ENCODE data around the gene CKM. TPM values are rescaled to one million over a fixed set of nuclear protein-coding genes. Genes with fewer than 3 reads are reported as not detected.

The CKM gene
- total and polyA plus RNA-seq, 2 experiments from 2014 or later: 1.0 to 1.3 TPM

DNA sequence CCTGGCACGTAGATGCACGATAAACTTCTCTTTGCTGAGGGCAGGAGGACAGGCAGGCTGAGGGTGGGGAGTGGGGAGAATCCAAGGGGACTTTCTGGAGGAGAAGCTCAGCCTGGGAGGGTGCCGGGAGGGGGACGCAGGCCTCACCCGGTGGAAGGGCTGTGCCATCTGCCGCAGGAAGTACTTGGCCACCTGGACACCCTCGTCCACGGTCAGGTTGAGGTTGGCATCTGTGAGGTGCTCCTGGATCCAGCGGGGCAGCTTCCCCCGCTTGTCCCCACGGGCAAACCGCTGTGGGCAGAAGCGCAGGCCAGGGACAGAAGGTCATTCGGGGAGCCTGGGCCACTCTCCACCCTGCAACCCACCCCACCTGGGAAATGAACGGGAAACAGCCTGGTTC lies 29.4 kb upstream of the CKM start:
- Histone ChIP-seq H3K9me3 (ENCODE audit: low read depth) (no peaks in the 10 kb centered on the region), H3K36me3 (replicated peaks; ENCODE audit: insufficient read depth, low read depth) (no peaks in the 10 kb centered on the region)
- 93% methylated on average over 11 of the region's 15 CpGs for WGBS (ENCODE audit: low lambda C conversion rate, missing lambda C conversion rate)

DNA sequence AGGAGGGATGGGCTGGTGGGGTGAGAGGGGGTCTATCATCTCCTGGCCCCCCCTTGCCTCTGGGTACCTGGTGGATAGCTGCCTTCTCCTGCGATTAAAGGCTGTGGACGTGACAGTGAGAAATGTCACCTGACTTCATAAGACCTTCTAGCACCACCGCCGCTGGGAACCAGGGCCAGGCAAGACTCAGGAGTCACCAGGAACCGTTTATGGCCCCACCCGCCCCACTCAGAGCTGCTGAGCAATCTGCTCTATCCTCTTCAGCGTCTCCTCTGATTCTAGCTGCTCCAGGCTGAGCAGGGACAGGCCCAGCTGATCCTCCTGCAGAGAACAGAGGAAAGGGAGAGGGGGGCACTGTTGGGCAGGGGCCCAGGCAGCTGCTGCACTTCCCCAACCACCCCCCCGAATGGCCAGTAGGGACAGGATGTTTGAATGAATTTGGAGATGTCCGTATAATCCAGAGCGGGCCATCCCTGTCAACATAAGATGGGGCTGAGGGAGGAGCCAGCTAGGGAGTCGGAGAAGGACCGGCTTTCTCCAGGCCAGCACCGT lies 28.8 kb upstream of the CKM start:
- H3K4me1 ChIP-seq (ENCODE audit: insufficient read depth): no peaks in the 10 kb centered on the region
- H3K9me3 ChIP-seq (ENCODE audit: low read depth): no peaks in the 10 kb centered on the region
- WGBS (ENCODE audit: low lambda C conversion rate, missing lambda C conversion rate): 90% methylated on average over 13 of the region's 13 CpGs
- no peak for DNase-seq (ENCODE audit: low spot score)
- TF ChIP-seq EZH2 (IDR thresholded peaks at IDR 0.05; ENCODE audit: borderline replicate concordance): no peak
- TF ChIP-seq EZH2phosphoT487 (IDR thresholded peaks at IDR 0.05; ENCODE audit: low read depth, severe bottlenecking, unreplicated experiment): no peak
- TF ChIP-seq, protein P1, sequence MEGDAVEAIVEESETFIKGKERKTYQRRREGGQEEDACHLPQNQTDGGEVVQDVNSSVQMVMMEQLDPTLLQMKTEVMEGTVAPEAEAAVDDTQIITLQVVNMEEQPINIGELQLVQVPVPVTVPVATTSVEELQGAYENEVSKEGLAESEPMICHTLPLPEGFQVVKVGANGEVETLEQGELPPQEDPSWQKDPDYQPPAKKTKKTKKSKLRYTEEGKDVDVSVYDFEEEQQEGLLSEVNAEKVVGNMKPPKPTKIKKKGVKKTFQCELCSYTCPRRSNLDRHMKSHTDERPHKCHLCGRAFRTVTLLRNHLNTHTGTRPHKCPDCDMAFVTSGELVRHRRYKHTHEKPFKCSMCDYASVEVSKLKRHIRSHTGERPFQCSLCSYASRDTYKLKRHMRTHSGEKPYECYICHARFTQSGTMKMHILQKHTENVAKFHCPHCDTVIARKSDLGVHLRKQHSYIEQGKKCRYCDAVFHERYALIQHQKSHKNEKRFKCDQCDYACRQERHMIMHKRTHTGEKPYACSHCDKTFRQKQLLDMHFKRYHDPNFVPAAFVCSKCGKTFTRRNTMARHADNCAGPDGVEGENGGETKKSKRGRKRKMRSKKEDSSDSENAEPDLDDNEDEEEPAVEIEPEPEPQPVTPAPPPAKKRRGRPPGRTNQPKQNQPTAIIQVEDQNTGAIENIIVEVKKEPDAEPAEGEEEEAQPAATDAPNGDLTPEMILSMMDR (IDR thresholded peaks at IDR 0.05; ENCODE audit: poor library complexity): no peak
- peaks cover 3% of the 10 kb centered on the region for H3K27me3 ChIP-seq
- no peak overlapping the region for H3K27ac ChIP-seq
- H3K4me3 ChIP-seq: no peak overlapping the region
- H3K4me2 ChIP-seq: no peak overlapping the region
- no peaks in the 10 kb centered on the region for H3K9me2 ChIP-seq (replicated peaks; ENCODE audit: insufficient read depth)
- no peaks in the 10 kb centered on the region for H3K36me3 ChIP-seq (replicated peaks; ENCODE audit: insufficient read depth, low read depth)
- H2AFZ ChIP-seq: no peak overlapping the region
- H4K20me1 ChIP-seq (ENCODE audit: insufficient read depth, poor library complexity, severe bottlenecking): no peaks in the 10 kb centered on the region
- H3K79me2 ChIP-seq: no peaks in the 10 kb centered on the region

More for the DNA sequence above, 29.4 kb upstream of the CKM start:
- Histone ChIP-seq H3K4me3 (no peak overlapping the region), H4K20me1 (ENCODE audit: insufficient read depth, poor library complexity, severe bottlenecking) (no peaks in the 10 kb centered on the region), H3K4me1 (ENCODE audit: insufficient read depth) (no peaks in the 10 kb centered on the region), H3K27me3 (peaks cover 3% of the 10 kb centered on the region), H2AFZ (no peak overlapping the region), H3K4me2 (no peak overlapping the region), H3K27ac (no peak overlapping the region), H3K9me2 (replicated peaks; ENCODE audit: insufficient read depth) (no peaks in the 10 kb centered on the region), H3K79me2 (no peaks in the 10 kb centered on the region)
- no peak for DNase-seq (ENCODE audit: low spot score)
- TF ChIP-seq EZH2phosphoT487 (IDR thresholded peaks at IDR 0.05; ENCODE audit: low read depth, severe bottlenecking, unreplicated experiment): no peak
- TF ChIP-seq, protein P1 (IDR thresholded peaks at IDR 0.05; ENCODE audit: poor library complexity): no peak
- no peak for TF ChIP-seq EZH2 (IDR thresholded peaks at IDR 0.05; ENCODE audit: borderline replicate concordance)

DNA sequence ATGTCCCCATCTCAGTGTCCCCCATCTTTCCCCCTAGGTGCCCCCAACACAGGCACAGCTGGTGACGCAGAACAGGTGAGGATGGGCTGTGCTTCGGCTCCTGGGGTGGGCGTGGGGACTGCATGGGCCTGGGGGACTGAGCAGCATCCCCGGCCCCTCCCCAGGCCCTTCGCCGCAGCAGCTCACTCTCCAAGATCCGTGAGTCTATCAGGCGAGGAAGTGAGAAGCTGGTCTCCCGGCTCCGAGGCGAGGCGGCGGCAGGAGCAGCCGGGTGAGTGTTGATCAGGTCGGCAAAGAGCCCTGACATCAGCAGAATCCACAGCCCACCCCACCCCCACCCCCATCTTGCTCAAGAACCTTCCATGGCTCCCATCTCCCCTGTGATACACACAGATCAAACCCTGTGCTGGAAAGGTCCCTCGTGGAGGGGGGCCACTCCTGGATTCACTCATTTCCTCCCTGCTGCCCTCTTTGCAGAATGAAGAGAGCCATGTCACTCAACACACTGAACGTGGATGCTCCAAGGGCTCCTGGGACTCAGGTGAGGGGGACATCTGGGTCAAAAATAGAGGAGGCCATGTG lies 27.9 kb upstream of the CKM start:
- Histone ChIP-seq H3K79me2 (no peaks in the 10 kb centered on the region), H4K20me1 (ENCODE audit: insufficient read depth, poor library complexity, severe bottlenecking) (no peaks in the 10 kb centered on the region), H3K4me3 (no peak overlapping the region), H2AFZ (no peak overlapping the region), H3K9me3 (ENCODE audit: low read depth) (no peaks in the 10 kb centered on the region), H3K4me1 (ENCODE audit: insufficient read depth) (no peaks in the 10 kb centered on the region), H3K27me3 (peaks cover 3% of the 10 kb centered on the region), H3K36me3 (replicated peaks; ENCODE audit: insufficient read depth, low read depth) (no peaks in the 10 kb centered on the region), H3K9me2 (replicated peaks; ENCODE audit: insufficient read depth) (no peaks in the 10 kb centered on the region), H3K27ac (no peak overlapping the region), H3K4me2 (no peak overlapping the region)
- TF ChIP-seq EZH2 (IDR thresholded peaks at IDR 0.05; ENCODE audit: borderline replicate concordance) (no peak), EZH2phosphoT487 (IDR thresholded peaks at IDR 0.05; ENCODE audit: low read depth, severe bottlenecking, unreplicated experiment) (no peak)
- TF ChIP-seq, protein P1 (IDR thresholded peaks at IDR 0.05; ENCODE audit: poor library complexity): no peak
- WGBS (ENCODE audit: low lambda C conversion rate, missing lambda C conversion rate): 93% methylated on average over 8 of the region's 17 CpGs
- DNase-seq (ENCODE audit: low spot score): no peak

All from hepatocyte (in vitro differentiated cells).